Measurements from ENCODE around the gene PORCN.
"Not testable (repeated sequence)": the region's sequence is repeated elsewhere in the genome, so short reads cannot be mapped to it uniquely, and the experiment has no call there.

PORCN gene

DNA sequence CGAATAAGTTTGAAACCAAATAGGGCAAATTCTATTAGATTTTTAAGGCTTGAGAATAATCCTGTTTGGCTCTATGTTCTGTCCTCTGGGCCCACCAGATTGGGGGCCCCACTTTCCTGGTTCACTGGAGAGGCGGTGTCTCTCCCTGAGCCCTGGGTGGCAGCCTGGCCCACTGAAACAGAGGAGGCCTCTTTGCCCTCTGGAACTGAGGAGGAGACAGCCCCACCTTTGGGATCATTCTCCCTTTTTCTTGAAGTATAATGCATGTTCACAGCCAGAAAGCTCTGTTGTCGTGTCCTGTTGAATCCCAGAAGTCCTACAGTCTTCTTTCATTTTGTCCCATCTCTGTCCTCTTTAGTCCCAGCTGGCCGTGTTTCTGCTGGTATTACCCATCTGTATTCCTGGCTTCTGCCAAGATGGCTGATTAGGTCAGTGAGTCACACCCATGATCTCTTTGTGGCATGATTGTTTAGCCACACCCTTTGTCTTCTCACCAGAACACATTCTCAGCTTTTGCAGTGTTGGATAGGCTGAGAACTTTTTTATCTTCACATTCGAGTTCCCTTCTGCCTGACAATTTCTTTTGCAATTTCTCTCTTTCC lies 22.7 kb downstream of the PORCN start:
- H3K4me3 ChIP-seq (ENCODE audit: low read length) = no peak overlapping the region
- no peak for DNase-seq (ENCODE audit: low read depth, low spot score)

DNA sequence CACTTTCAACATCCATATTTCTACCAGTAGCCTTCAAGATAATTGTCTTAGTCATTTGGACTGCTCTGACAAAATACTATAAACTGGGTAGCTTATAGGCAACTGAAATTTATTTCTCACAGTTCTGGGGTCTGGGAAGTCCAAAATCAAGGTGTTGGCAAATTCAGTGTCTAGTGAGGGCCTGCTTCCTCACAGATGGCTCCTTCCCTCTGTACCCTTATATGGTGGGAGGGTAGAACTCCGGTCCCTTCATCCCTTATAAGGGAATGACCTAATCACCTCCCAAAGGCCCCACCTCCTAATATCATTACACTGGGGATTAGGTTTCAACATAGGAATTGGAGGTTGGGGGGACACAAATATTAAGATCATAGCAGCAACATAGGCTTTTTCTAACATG lies 23.4 kb downstream of the PORCN start:
- no peak for DNase-seq (ENCODE audit: low read depth, low spot score)
- no peak overlapping the region for H3K4me3 ChIP-seq (ENCODE audit: low read length)

DNA sequence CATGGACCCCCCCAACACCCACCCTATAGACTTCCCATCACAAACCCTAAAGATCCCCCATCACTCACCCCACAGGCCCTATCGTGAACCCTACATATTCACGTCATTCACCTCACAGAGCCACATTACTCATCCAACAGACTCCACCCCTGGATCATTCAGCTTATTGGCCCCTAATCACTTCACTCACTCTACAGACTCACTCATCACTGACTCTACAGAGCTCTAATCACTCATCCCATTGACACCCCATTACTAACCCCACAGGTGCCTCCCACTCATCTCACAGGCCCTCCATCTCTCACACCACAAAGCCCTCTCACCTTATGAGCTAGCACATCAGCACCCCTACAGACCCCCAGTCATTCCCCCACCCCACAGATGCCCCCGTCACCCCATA lies 24.4 kb downstream of the PORCN start:
- DNase-seq (ENCODE audit: low read depth, low spot score) = no peak

DNA sequence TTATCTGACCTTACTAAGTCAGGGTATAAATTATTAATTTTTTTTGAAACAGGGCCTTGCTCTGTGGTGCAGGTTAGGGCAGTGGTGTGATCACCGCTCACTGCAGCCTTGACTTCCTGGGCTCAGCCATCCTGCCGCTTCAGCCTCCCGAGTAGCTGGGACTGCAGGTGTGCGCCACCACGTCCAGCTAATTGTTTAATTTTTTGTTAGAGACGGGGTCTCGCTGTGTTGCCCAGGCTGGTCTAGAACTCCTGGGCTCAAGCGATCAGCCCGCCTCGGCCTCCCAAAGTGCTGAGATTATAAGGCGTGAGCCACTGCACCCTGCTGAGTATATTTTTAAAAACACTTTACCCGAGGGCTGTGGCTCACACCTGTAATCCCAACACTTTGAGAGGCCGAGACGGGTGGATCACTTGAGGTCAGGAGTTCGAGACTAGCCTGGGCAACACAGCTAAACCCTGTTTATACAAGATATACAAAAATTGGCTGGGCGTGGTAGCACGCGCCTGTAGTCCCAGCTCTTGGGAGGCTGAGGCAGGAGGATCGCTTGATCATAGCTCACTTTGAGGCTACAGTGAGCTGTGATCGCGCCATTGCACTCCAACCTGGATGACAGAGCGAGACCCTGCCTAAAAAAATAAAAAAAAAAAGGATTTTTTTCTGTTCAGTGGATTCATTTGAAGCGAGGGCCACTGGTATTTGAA lies 30.0 kb downstream of the PORCN start:
- DNase-seq (ENCODE audit: low read depth, low spot score) = no peak

More for the DNA sequence above, 24.4 kb downstream of the PORCN start:
- H3K4me3 ChIP-seq (ENCODE audit: low read length) = no peak overlapping the region

DNA sequence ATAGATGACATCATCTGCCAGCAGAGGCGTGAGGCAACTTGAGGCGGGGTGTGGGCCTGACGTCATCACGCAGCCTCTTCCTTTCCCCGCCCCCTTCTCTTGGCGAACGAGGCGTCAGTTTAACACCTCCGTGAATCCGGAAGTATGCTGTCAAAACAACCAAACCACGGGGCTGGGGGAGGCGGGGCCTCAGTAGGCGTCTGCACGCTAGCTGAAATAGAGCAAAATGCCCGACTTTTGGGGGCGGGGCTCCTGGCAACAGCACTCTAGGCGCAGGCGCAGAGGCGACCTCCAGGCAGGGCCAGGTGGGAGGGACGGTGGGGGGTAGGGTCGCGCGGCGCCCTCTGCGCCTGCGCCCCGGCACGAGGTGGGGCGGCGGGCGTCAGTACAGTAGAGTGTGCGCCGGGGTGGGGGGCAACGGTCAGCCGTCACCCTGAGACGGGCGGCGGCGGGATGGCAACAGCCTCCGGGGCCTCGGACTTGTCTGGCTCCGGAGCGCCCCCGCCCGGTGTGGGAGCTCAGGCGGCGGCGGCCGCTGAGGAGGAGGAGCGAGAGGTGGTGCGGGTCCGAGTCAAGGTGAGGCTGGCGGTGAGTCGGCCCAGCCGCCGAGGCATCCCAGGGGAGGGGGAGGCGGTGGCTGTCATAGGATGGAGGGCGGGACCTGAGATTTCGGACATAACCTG lies 30.7 kb downstream of the PORCN start, which contains the start of gene TBC1D25:
Gene TBC1D25 (plus strand): TSS at position 370 of the 683 bp plus-strand sequence. CDS start 84 bp downstream, at position 454.
- H3K4me3 ChIP-seq (ENCODE audit: low read length) = peak within 1 kb of the TSS; percentile 70
- DNase-seq (ENCODE audit: low read depth, low spot score) = peak; percentile 97

More for the DNA sequence above, 30.0 kb downstream of the PORCN start:
- H3K4me3 ChIP-seq (ENCODE audit: low read length) = peak overlapping the region; percentile 15; the same call in 1 of the 2 replicates

DNA sequence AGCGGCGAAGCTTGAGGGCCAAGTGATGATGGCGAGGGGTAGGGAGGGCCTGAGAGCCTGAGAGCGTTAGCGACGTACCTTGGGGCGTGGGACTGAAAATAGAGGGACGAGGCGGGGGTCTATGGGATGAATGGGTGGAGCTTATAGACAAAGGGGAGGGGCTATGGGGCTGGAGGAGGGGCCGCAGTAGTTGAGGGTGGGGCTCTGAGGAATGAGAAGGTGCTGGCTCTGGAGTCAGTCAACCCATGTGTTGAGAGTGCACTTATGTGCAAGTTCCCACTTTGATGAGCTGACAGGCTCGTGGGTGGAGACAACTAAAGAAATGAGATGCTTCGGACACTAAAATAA lies 31.2 kb downstream of the PORCN start:
- H3K4me3 ChIP-seq (ENCODE audit: low read length) = peak overlapping the region; percentile 70
- peak; percentile 15 for DNase-seq (ENCODE audit: low read depth, low spot score)

DNA sequence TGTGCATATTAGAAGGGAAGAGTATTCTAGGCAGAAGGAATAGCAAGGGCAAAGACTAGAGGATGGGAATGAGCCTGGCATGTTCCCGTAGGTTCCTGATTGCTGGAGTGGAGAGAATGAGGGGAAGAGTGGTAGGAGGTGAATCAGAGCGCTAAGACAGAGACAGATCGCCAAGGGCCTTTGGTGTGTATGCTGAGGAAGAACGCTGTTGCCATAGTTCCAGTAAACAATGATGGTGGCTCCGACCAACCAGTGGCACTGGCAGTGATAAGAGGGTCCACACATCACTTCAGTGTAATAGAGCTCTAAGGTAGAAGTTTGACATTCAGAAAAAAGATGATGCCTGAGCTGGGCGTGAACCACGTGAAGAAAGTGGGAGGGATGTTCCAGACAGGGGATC lies 31.7 kb downstream of the PORCN start:
- peak overlapping the region; percentile 70 for H3K4me3 ChIP-seq (ENCODE audit: low read length)
- DNase-seq (ENCODE audit: low read depth, low spot score) = no peak

DNA sequence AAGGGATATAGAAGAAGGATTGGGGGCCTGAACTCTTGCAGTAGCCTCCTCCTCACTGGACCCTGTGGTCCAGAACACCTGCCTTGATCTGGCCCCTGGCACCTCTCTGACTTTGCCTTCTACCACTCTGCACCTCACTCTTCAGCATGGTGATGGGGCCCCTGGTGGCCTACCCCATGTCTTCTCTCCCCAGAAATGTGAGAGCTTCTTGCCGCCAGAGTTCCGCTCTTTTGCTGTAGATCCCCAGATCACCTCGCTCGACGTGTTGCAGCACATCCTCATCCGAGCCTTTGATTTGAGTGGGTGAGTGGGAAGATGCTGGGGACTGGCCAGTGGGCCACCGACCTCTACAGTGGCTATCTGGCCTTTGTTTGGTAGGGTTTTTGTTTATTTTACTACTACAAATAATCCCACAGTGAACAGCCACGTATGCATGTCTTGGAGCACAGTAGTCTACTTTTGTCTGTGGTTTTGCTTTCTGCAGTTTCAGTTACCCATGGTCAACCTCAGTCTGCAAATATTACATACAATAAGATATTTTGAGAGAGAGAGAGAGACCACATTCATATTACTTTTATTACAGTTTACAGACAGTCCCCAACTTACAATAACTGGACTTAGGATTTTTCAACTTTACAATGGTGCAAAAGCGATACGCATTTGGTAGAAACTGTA lies 32.5 kb downstream of the PORCN start:
- DNase-seq (ENCODE audit: low read depth, low spot score) = no peak
- H3K4me3 ChIP-seq (ENCODE audit: low read length) = no peak overlapping the region

DNA sequence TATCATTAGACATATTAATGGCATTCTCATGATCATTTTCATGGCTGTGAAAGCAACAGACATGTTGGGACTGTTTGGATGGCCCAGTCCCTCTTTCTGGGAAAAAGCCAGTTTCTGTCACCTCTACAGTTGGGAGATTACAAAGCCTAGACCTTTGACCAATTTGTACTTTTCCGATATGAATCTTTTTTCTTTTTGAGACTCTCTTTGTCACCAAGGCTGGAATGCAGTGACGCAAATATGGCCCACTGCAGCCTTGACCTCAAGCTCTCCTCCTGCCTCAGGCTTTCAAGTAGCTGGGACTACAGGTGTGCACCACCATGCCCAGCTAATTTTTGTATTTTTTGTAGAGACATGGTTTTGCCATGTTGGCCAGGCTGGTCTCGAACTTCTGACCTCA lies 40.1 kb downstream of the PORCN start:
- DNase-seq (ENCODE audit: low read depth, low spot score) = no peak

DNA sequence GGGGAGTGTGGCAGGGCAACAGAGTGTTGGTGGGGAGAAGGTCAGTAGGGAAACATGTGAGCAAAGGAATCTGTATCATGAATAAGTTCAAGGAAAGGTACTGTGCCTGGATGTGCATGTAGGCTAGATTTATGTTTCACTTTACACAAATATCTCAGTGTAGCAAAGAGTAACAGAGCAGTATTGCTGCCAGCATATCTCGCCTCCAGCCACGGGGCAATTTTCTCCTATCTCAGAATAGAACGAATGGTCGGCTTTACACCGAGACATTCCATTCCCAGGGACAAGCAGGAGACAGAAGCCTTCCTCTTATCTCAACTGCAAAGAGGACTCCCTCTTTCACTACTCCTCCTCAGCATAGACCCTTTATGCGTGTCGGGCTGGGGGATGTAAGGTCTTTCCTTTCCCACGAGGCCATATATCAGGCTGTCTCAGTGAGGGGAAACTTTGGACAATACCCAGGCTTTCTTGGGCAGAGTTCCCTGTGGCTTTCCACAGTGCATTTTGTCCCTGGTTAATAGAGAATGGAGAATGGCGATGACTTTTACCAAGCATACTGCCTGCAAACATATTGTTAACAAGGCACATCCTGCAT lies 47.0 kb downstream of the PORCN start:
- DNase-seq (ENCODE audit: low read depth, low spot score); H3K4me3 ChIP-seq (ENCODE audit: low read length): not testable (repeated sequence)

More for the DNA sequence above, 40.1 kb downstream of the PORCN start:
- H3K4me3 ChIP-seq (ENCODE audit: low read length) = no peak overlapping the region

DNA sequence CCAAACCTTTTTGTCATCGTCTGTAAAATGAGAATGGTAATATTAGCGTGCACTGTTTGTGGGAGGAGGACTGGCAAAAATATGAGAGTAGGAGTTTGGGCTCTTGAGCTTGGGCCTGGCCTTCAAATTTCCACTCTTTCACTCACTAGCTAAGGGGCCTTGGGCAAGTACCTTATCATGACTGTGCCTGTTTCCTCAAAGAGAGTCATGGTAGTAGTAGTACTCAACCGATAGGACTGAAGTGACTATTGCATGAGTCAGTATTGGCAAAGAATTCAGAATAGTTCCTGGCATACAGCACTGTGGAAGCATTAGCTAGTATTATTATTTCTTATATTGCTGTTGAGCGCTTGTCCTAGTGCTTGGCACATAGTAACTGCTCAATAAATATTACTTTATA lies 49.5 kb downstream of the PORCN start:
- no peak for DNase-seq (ENCODE audit: low read depth, low spot score)
- no peak overlapping the region for H3K4me3 ChIP-seq (ENCODE audit: low read length)

DNA sequence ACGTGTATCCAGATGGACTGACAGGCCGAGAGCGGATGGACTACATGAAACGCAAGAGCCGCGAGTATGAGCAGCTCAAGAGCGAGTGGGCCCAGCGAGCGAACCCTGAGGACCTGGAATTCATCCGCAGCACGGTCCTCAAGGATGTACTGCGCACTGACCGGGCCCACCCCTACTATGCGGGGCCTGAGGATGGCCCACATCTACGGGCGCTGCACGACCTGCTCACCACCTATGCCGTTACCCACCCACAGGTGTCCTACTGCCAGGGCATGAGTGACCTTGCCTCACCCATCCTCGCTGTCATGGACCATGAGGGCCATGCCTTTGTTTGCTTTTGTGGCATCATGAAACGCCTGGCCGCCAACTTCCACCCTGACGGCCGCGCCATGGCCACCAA lies 50.8 kb downstream of the PORCN start:
- no peak overlapping the region for H3K4me3 ChIP-seq (ENCODE audit: low read length)
- DNase-seq (ENCODE audit: low read depth, low spot score) = no peak

DNA sequence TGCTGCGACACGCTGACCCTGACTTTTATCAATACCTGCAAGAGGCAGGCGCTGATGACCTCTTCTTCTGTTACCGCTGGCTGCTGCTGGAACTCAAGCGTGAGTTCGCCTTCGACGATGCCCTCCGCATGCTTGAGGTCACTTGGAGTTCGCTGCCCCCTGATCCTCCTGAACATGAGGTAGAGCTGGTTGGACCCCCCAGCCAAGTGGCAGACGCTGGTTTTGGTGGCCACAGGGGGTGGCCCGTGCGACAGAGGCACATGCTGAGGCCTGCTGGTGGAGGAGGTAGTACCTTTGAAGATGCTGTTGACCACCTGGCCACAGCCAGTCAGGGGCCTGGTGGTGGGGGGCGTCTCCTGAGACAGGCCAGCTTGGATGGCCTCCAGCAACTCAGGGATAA lies 51.3 kb downstream of the PORCN start:
- DNase-seq (ENCODE audit: low read depth, low spot score) = no peak
- no peak overlapping the region for H3K4me3 ChIP-seq (ENCODE audit: low read length)

DNA sequence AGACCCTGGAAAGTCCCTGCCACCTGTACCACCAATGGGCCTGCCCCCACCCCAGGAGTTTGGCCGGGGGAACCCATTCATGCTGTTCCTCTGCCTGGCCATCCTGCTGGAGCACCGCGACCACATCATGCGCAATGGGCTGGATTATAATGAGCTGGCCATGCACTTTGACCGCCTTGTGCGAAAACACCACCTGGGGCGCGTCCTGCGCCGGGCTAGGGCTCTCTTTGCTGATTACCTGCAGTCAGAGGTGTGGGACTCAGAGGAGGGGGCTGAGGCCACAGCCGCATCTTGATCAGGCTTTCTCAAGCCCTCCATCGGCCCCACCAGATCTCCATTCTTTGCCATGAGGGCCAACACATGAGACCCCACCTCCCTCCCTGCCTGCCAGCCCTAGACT lies 51.9 kb downstream of the PORCN start:
- no peak overlapping the region for H3K4me3 ChIP-seq (ENCODE audit: low read length)
- no peak for DNase-seq (ENCODE audit: low read depth, low spot score)

DNA sequence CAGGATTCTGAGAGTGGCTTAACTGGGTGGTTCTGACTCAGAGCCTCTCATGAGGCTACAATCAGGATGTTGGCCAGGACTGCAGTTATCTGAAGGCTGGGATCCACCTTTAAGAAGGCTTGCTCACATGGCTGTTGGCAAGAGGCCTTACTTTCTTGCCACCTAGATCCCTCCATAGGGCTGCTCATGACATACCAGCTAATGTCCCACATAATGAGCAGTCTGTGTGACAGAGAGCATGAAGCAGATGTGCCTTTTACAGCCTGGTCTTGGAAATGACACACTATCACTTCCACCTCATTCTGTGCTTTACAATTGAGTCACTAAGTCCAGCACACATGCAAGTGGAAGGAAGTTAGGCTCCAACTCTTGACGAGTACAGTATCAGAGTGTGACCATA lies 61.2 kb downstream of the PORCN start:
- DNase-seq (ENCODE audit: low read depth, low spot score) = no peak
- no peak overlapping the region for H3K4me3 ChIP-seq (ENCODE audit: low read length)
